Activated T-cell treated with anti-CD3 and anti-CD28 coated beads, Interleukin-2, amount 50 U/mL, for 4 hours (primary cell): ENCODE results near the gene TMEM191C. TPM values are rescaled to one million over a fixed set of nuclear protein-coding genes. Genes with fewer than 3 reads are reported as not detected.
"Not testable (repeated sequence)": the region's sequence is repeated elsewhere in the genome, so short reads cannot be mapped to it uniquely, and the experiment has no call there.

Source experiments
- ATAC-seq, 2 donors: fragments of 200-7000 bp; cut with Tn5 transposase; one replicate each; pipeline ENCODE4 v1.10.0; 2021
- DNase-seq: peaks from one replicate; pipeline ENCODE4 v3.0.0-alpha.2; 2020
- H3K27me3 Mint-ChIP-seq: one replicate; pipeline ENCODE4 v1.8.0; 2021; ENCODE audit warnings: low read depth, mixed read lengths
- H3K36me3 Mint-ChIP-seq: one replicate; pipeline ENCODE4 v1.8.0; 2022; ENCODE audit warnings: mixed read lengths; ENCODE audit not compliant: insufficient read depth
- H3K4me1 Mint-ChIP-seq: one replicate; pipeline ENCODE4 v1.8.0; 2021; ENCODE audit warnings: low read depth, mixed read lengths
- H3K4me3 Mint-ChIP-seq: one replicate; pipeline ENCODE4 v1.8.0; 2021; ENCODE audit warnings: mild to moderate bottlenecking, moderate library complexity, mixed read lengths
- H3K9me3 Mint-ChIP-seq: one replicate; pipeline ENCODE4 v1.8.0; 2021; ENCODE audit warnings: mixed read lengths
- total RNA-seq, 3 donors: library from RNA; stranded (reverse); gene quantifications; one replicate each; pipeline ENCODE4 v1.2.1, GENCODE V29; 2021

TMEM191C gene
- total RNA-seq, 3 donors from 2014 or later: 0.23 to 0.87 (median 0.53) TPM

DNA sequence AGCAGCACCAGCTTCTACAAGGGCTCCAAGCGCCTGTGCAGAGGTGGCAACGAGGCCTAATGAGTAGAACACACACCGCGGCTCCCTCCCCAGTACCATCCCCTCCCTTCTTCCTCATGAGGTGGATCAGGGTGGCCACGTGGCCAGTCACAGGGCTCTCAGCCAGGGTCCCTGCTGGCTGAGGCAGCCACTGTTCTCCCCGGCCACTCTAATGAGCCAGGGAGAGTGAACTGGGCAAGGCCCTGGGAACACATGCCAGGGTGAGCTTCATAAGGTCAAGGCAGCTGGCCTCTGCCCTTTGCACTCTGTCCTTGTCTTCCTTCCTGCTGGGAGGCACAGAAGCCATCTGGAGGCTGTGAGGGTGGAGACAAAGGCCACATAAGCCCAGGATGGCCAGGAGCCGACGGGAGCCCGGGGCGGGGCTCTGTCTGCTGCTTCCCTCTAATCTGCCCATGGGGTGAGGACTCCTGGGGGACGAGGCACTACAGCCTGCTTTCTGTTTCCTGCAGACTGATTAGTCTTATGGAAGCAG, 22.0 kb downstream of the TMEM191C start:
- H3K4me3 Mint-ChIP-seq, H3K4me1 Mint-ChIP-seq, DNase-seq, H3K27me3 Mint-ChIP-seq, H3K9me3 Mint-ChIP-seq, H3K36me3 Mint-ChIP-seq, ATAC-seq: not testable (repeated sequence)

DNA sequence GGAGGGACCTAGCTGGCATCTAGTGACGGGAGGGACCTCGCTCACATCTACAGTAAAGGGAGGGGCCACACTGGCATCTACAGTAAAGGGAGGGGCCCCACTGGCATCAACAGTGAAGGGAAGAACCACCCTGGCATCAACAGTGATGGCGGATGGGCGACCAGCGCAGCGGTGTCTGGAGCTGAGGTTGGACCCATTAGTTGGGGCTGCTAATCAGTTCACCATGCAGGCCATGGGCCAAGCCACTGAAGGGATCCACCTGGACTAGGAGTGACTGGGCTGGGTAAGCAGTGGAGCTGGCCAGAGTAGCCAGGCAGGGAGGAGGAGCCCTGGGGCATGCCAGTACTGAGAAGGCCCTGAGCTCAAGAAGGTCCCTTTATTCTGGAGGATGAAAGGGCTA, 23.4 kb downstream of the TMEM191C start:
- ATAC-seq, H3K4me3 Mint-ChIP-seq, DNase-seq, H3K27me3 Mint-ChIP-seq, H3K4me1 Mint-ChIP-seq, H3K9me3 Mint-ChIP-seq, H3K36me3 Mint-ChIP-seq: not testable (repeated sequence)

DNA sequence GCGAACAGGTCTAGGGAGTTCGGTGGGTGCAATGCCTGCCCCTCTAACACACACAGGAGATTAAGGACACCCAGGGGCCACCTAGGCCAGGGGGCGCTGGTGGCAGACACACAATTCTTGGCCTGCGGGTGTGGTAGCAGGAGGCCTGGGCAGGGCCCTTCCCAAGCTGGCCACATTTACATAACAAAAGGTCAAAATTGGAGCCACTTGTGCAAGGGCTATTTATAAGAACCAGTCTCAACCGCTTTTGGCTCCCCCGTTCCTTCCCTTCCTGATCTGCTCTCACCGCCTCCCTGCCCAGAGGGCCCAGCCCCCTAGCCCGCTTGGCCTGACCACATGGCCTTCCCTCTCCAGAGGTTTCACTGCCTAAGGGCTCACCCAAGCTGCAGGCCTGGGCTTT, 25.1 kb downstream of the TMEM191C start:
- not testable (repeated sequence) for H3K27me3 Mint-ChIP-seq, ATAC-seq, H3K9me3 Mint-ChIP-seq, DNase-seq, H3K4me1 Mint-ChIP-seq, H3K4me3 Mint-ChIP-seq, H3K36me3 Mint-ChIP-seq

- DNase-seq, H3K27me3 Mint-ChIP-seq, H3K4me3 Mint-ChIP-seq, H3K36me3 Mint-ChIP-seq, H3K9me3 Mint-ChIP-seq, H3K4me1 Mint-ChIP-seq, ATAC-seq: not testable (repeated sequence)
Measured at GRCh38 chr22:21493789-21494782, 26.9 kb downstream of the TMEM191C start.

DNA sequence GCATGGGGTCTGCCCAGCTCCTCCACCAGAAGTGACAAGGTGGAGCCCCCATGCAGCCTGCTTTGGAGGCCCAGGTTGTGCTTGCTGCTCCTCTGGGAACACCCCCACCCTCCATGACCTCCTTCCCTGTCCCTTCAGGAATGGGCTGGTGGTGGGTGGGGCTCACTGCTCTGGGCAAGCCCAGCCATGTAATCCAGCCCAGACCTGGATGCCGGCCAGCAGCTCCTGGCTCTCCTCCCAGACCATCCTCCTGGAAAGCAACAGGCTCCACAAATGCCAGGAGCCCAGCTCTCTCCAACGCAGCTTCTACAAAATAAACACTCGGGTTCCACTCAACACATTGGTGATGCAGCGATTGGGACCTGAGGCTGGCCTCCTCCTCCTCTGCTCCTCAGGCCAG, 30.8 kb downstream of the TMEM191C start:
- not testable (repeated sequence) for H3K36me3 Mint-ChIP-seq, H3K9me3 Mint-ChIP-seq, H3K27me3 Mint-ChIP-seq, H3K4me1 Mint-ChIP-seq, H3K4me3 Mint-ChIP-seq, ATAC-seq, DNase-seq

DNA sequence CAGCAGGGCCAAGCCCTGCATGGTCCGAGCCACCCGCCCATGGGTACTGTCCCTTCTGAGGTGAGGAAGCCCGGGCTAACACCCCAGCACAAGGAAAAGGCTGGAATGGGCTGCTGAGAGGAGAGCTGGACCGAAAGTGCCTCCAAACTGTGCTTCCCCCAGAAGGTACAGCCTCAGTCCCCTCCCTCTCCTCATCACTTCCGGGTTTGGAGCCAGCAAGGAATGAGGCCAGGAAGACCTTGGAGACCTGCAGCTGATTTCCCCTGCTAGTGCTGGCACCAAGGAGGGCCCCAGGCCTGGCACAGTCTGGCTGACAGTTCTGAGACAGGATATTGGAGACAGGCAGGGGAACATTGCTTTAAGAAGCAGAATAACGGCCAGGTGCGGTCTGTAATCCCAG, 31.3 kb downstream of the TMEM191C start:
- not testable (repeated sequence) for DNase-seq, H3K36me3 Mint-ChIP-seq, H3K9me3 Mint-ChIP-seq, H3K4me1 Mint-ChIP-seq, ATAC-seq, H3K4me3 Mint-ChIP-seq, H3K27me3 Mint-ChIP-seq

DNA sequence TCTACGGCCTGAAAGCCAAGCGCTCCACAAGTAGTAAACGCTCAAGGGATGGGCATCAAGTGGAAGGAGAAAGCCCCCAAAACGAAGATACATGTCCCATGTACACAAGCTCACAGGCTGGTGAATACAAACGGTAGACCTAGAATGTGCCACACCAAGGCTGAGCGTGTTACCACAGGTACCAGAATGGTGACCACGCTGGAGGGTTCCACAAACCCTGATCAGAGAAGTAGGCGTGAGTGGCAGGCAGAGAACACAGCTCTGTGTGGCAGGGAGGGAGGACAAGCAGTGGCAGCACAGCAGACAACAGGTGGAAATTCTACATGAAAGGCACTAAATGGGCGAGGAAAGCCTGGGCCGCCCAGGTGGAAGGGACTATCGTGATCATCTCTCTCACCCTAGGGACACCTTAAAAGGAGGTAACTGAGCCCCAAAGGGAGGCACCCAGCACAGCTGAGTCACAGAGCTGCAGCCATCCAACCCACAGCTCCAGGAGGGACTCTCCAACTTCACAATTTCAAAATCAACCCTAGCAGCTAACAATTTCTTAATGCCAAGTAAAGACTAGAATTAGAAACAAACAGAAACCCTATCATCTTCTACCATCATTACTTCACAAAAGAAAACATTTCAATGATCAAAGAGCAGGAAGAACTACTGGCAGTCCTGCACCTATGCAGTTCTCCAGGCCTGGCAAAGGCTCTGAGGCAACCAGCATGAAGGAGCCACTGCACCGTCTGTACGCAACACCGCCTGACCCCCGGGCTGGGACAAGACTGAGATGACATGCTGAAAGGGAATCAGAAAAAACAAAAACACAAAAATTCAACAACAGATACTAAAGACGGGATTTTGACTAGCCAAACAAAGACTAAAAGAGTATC, 32.7 kb downstream of the TMEM191C start:
- H3K36me3 Mint-ChIP-seq, H3K27me3 Mint-ChIP-seq, H3K9me3 Mint-ChIP-seq, H3K4me3 Mint-ChIP-seq, H3K4me1 Mint-ChIP-seq, DNase-seq: not testable (repeated sequence)
- peak; percentile 95 to 96 for ATAC-seq

DNA sequence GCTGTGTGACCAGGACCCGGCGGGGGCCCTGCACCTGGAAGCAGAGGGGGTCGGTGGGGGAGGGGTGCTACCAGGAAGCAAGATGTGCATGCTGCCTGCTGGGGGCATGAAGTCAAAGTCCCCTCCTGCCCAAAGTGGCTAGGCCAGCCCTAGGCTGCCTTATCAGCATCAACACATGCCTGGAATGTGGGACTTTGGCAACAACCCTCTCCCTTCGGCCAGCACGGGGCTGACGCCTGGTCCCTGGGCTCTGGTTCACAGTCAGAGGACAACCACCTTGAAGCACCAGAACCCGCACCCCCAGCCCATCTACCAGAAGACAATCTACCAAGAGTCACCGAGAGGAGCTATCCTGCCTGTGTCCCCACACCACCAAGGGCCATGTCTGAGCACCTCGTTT, 43.2 kb downstream of the TMEM191C start:
- not testable (repeated sequence) for H3K4me3 Mint-ChIP-seq, H3K9me3 Mint-ChIP-seq, H3K36me3 Mint-ChIP-seq, H3K4me1 Mint-ChIP-seq, H3K27me3 Mint-ChIP-seq, DNase-seq, ATAC-seq

GRCh38 chr22:21512022-21512421, 44.8 kb downstream of the TMEM191C start:
- H3K36me3 Mint-ChIP-seq, DNase-seq, H3K4me1 Mint-ChIP-seq, H3K4me3 Mint-ChIP-seq, H3K9me3 Mint-ChIP-seq, H3K27me3 Mint-ChIP-seq, ATAC-seq: not testable (repeated sequence)

DNA sequence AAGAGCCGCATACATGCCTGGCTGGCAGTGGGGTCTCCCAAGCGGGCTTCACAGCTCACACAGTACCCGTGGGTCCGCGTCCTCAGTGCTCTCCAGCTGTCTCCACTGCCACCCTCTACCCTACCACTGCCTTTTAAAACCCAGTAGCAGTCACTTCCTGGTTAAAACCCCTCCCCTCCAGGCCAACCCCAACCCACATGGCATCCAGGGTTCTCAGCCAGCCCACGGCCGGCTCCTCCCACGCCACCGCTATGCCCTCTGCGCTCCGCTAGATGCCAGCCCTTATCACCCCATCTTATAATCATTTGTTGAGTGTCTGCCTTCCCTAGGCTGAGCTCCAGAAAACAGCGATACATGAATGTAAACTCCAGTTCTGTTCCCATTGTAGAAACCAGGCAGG, 46.9 kb downstream of the TMEM191C start:
- ATAC-seq: peak; percentile 39 to 62
- H3K4me1 Mint-ChIP-seq, H3K27me3 Mint-ChIP-seq, DNase-seq, H3K4me3 Mint-ChIP-seq, H3K9me3 Mint-ChIP-seq, H3K36me3 Mint-ChIP-seq: not testable (repeated sequence)

GRCh38 chr22:21515234-21515633, 48.0 kb downstream of the TMEM191C start:
- not testable (repeated sequence) for H3K36me3 Mint-ChIP-seq, H3K9me3 Mint-ChIP-seq, H3K4me1 Mint-ChIP-seq, DNase-seq, H3K4me3 Mint-ChIP-seq, H3K27me3 Mint-ChIP-seq, ATAC-seq

GRCh38 chr22:21516522-21516921, 49.3 kb downstream of the TMEM191C start:
- H3K4me3 Mint-ChIP-seq, H3K9me3 Mint-ChIP-seq, H3K27me3 Mint-ChIP-seq, ATAC-seq, H3K36me3 Mint-ChIP-seq, H3K4me1 Mint-ChIP-seq, DNase-seq: not testable (repeated sequence)

DNA sequence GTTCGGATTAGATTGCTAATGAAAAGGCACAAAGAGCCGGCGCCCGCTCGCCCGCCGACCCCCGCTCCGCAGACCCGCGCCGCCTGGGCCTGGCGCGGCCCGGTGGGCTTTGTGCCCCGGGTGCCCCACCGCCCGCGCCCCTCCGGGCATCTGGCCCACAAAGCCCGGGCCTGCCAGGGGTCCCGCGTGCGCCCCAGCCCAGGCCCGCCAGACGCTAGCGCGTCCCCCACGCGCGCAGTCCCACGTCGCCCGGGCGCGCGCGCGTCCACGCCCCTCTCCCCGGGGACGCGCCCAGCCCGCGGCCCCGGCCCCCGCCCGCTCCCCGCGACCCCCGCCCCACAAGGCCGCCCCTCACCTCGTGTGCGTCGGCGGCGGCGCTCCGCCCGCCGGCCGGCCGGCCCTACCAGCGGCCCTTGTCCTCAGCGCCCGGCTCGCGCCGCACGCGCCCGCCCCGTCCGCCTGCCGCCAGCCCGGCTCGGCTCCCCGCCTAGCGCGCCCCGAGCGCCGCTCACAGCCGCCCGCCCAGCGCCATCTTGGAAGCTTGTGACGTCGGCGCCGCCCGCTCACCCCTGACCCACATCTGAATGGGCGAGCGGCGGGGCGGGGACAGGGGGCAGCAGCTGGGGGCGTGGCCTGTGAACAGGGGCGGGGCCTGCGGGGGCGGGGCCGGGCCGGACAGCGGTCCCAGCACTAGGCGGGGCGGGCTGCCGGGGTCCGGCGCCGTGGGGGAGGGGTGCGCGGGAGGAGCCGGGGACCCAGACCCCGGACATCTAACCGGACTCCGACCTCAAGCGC, 50.0 kb downstream of the TMEM191C start:
- H3K4me1 Mint-ChIP-seq, H3K27me3 Mint-ChIP-seq, H3K36me3 Mint-ChIP-seq, H3K4me3 Mint-ChIP-seq, H3K9me3 Mint-ChIP-seq: not testable (repeated sequence)
- DNase-seq (peak; percentile 60), ATAC-seq (peak; percentile 90 to 95)
